Osteoblast (primary cell): ENCODE data around the gene TCF12. TPM values are rescaled to one million over a fixed set of nuclear protein-coding genes. Genes with fewer than 3 reads are reported as not detected.

Experiments
- DNase-seq: peaks from one replicate; pipeline ENCODE4 v3.0.0; 2011; ENCODE audit warnings: low spot score, mixed read lengths; ENCODE audit not compliant: insufficient read length; ENCODE audit errors: missing footprints
- H2AFZ ChIP-seq: 2 replicates; pipeline ENCODE4 v1.6.0; 2011; ENCODE audit warnings: mild to moderate bottlenecking, low read length
- H3K27ac ChIP-seq: 2 replicates; pipeline ENCODE4 v1.5.1; 2011; ENCODE audit warnings: mild to moderate bottlenecking, low read depth, low read length, moderate library complexity
- H3K27me3 ChIP-seq: 2 replicates; pipeline ENCODE4 v1.6.0; 2012; ENCODE audit warnings: mild to moderate bottlenecking, control low read depth, inconsistent platforms, low read length, moderate library complexity; ENCODE audit not compliant: insufficient read depth
- H3K36me3 ChIP-seq: 2 replicates; pipeline ENCODE4 v1.5.1; 2011; ENCODE audit warnings: mild to moderate bottlenecking, low read length, control low read depth, moderate library complexity; ENCODE audit not compliant: insufficient read depth
- H3K4me1 ChIP-seq: 2 replicates; pipeline ENCODE4 v1.5.1; 2011; ENCODE audit warnings: mild to moderate bottlenecking, low read length, control low read depth, moderate library complexity; ENCODE audit not compliant: insufficient read depth
- H3K4me2 ChIP-seq: 2 replicates; pipeline ENCODE4 v1.6.0; 2011; ENCODE audit warnings: mild to moderate bottlenecking, low read length; ENCODE audit not compliant: insufficient read depth
- H3K4me3 ChIP-seq: fragments of 200-600 bp; sonication (generic); 3 replicates; pipeline ENCODE4 v1.5.1; 2012; ENCODE audit warnings: mild to moderate bottlenecking, low read length, inconsistent platforms; ENCODE audit not compliant: insufficient read depth
- H3K79me2 ChIP-seq: 2 replicates; pipeline ENCODE4 v1.6.0; 2012; ENCODE audit warnings: mild to moderate bottlenecking, low read length, control low read depth, inconsistent platforms; ENCODE audit not compliant: insufficient read depth
- H3K9me3 ChIP-seq: 2 replicates; pipeline ENCODE4 v1.5.1; 2011; ENCODE audit warnings: low read depth, low read length, control low read depth
- H4K20me1 ChIP-seq: 2 replicates; pipeline ENCODE4 v1.6.0; 2012; ENCODE audit warnings: mild to moderate bottlenecking, low read length, control low read depth; ENCODE audit not compliant: insufficient read depth
- total RNA-seq: library from RNA; depleted of rRNA; stranded (reverse); fragments of >200 nt; gene quantifications from 2 replicates; pipeline ENCODE4 v1.2.3, GENCODE V29; 2012
- TF ChIP-seq, protein P1 (sequence below): IDR thresholded peaks from 2 replicates; pipeline ENCODE4 v1.5.1; 2011; ENCODE audit warnings: mild to moderate bottlenecking, low read depth, low read length, moderate library complexity; ENCODE audit errors: extremely low read depth

The TCF12 gene
- total RNA-seq, 1 donor, result 86.5 TPM

DNA sequence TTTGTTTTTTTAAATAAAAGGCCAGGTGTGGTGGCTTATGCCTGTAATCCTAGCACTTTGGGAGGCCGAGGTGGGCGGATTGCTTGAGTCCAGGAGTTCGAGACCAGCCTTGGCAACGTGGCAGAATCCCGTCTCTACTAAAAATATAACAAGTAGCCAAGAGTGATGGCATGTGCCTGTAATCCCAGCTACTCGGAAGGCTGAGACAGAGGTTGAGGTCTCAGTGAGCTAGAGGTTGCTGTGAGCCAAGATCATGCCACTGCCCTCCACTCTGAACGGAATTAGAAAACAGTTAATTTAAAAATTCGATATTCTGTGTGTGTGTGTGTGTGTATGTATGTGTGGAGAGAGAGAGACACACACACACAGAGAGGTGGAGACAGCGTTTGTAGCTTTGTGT, 58.8 kb downstream of the TCF12 start:
- H3K9me3 ChIP-seq, result no peaks in the 10 kb centered on the region
- H3K27me3 ChIP-seq, result no peaks in the 10 kb centered on the region
- peaks cover 93% of the 10 kb centered on the region for H3K79me2 ChIP-seq
- H3K4me1 ChIP-seq, result peaks cover 16% of the 10 kb centered on the region
- H3K4me3 ChIP-seq, result no peak overlapping the region
- no peaks in the 10 kb centered on the region for H3K36me3 ChIP-seq
- TF ChIP-seq, protein P1, sequence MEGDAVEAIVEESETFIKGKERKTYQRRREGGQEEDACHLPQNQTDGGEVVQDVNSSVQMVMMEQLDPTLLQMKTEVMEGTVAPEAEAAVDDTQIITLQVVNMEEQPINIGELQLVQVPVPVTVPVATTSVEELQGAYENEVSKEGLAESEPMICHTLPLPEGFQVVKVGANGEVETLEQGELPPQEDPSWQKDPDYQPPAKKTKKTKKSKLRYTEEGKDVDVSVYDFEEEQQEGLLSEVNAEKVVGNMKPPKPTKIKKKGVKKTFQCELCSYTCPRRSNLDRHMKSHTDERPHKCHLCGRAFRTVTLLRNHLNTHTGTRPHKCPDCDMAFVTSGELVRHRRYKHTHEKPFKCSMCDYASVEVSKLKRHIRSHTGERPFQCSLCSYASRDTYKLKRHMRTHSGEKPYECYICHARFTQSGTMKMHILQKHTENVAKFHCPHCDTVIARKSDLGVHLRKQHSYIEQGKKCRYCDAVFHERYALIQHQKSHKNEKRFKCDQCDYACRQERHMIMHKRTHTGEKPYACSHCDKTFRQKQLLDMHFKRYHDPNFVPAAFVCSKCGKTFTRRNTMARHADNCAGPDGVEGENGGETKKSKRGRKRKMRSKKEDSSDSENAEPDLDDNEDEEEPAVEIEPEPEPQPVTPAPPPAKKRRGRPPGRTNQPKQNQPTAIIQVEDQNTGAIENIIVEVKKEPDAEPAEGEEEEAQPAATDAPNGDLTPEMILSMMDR, result no peak
- DNase-seq, result no peak
- H3K27ac ChIP-seq, result no peak overlapping the region
- H2AFZ ChIP-seq, result no peak overlapping the region
- no peak overlapping the region for H3K4me2 ChIP-seq
- peaks cover 15% of the 10 kb centered on the region for H4K20me1 ChIP-seq

- Histone ChIP-seq H3K27ac (peak overlapping the region; percentile 56), H2AFZ (no peak overlapping the region), H3K4me3 (no peak overlapping the region), H3K79me2 (peaks cover 93% of the 10 kb centered on the region), H4K20me1 (peaks cover 11% of the 10 kb centered on the region), H3K27me3 (no peaks in the 10 kb centered on the region), H3K9me3 (no peaks in the 10 kb centered on the region), H3K4me2 (peak overlapping the region; percentile 4), H3K36me3 (no peaks in the 10 kb centered on the region), H3K4me1 (peaks cover 17% of the 10 kb centered on the region)
- DNase-seq, result peak; percentile 4
- TF ChIP-seq, protein P1, result no peak
Observed at GRCh38 chr15:56978898-56979662, 60.6 kb downstream of the TCF12 start.

- Histone ChIP-seq H2AFZ (no peak overlapping the region), H3K9me3 (no peaks in the 10 kb centered on the region), H3K4me1 (peaks cover 31% of the 10 kb centered on the region), H3K79me2 (peaks cover 85% of the 10 kb centered on the region), H3K4me3 (no peak overlapping the region), H4K20me1 (peaks cover 11% of the 10 kb centered on the region), H3K27me3 (no peaks in the 10 kb centered on the region), H3K36me3 (no peaks in the 10 kb centered on the region), H3K27ac (no peak overlapping the region), H3K4me2 (no peak overlapping the region)
- TF ChIP-seq, protein P1, result no peak
- no peak for DNase-seq
Observed at GRCh38 chr15:56980473-56980872, 62.0 kb downstream of the TCF12 start.

GRCh38 chr15:56981160-56981559, 62.7 kb downstream of the TCF12 start:
- no peak overlapping the region for H3K27ac ChIP-seq
- H3K36me3 ChIP-seq, result no peaks in the 10 kb centered on the region
- no peak overlapping the region for H3K4me3 ChIP-seq
- no peak overlapping the region for H3K4me2 ChIP-seq
- DNase-seq, result no peak
- no peak overlapping the region for H2AFZ ChIP-seq
- H3K9me3 ChIP-seq, result no peaks in the 10 kb centered on the region
- TF ChIP-seq, protein P1, result no peak
- no peaks in the 10 kb centered on the region for H3K27me3 ChIP-seq
- H3K79me2 ChIP-seq, result peaks cover 80% of the 10 kb centered on the region
- peaks cover 11% of the 10 kb centered on the region for H4K20me1 ChIP-seq
- peaks cover 38% of the 10 kb centered on the region for H3K4me1 ChIP-seq
